HG03469 (cell line): ENCODE data around the gene AUTS2.
A peak's percentile ranks its signal among the peaks of the same experiment; 100 is the strongest.

Source experiments
- ATAC-seq: cut with Tn5 transposase; IDR thresholded peaks from one replicate; pipeline ENCODE4 v1.9.1; 2021; ENCODE audit warnings: mild to moderate bottlenecking, moderate library complexity, moderate number of reproducible peaks; ENCODE audit not compliant: unreplicated experiment

AUTS2 gene

DNA sequence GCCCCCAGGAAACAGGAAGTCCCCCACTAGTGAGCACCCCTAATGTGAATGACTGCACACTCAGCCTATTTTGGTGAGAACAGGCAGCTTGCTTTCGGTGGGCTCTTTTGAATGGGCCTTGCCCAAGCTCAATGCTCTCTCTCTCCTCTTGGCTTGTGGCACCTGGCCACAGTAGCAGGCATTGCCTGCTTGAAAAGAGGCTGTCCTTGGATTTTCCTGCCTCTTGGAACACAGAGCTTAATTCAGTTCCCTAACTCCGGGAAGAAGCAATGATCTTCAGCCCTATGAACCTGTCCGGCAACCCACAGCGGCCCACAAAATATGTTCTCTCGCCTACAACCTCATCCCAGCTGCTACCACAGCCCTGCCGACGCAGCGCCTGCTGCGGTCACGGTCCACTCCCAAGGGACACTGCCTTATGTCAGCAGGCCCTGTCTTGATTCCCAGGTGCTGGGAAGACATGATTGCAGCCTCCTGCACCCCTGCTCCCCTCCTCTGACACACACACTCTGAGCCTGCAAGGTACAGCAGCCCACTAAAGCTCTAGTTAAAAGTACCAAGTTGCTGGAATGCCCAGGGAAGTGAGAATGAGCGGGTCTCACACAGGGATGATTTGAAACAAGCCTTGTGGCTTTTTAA lies 818.2 kb downstream of the AUTS2 start:
- ATAC-seq = no peak

GRCh38 chr7:70416986-70417655 lies 818.8 kb downstream of the AUTS2 start:
- ATAC-seq = no peak

DNA sequence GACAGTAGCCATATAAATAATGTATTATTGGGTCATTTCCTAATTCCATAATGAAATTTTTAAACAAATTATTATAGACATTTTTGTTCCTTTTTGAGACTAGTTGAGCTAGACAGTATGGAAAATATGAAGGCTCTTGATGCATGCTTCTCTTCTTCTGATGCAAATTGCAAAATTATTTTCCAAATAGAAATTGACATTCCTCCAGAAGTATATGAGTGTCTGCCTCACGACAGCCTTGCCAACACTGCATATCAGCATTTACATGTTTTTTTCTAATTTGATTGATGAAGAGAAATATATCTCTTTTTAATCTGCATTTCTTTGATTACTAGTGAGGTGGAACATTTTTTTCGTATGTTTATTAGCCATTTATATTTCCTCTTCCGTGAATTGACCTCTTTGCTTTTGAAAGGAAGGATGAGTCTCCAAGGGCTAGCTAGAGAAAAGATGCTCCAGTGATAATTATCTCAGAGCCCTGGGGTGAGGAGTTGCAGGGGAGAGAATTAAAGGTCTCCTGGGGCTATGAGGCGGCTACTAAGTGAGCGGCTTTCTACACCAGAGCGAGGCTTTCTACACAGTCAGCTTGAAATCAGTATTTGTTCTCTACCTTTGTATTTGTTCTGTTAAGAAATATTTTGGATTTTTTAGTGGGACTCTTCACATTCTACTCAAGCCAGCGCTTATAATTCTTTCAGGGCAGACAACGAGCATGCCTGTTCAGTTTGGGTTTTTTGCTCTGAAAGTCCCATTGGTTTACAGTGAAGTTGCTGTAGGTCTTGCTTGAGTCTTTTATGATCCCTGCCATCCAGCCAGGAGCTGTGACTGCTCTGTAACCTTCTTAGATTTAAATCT lies 821.5 kb downstream of the AUTS2 start:
- ATAC-seq = no peak

DNA sequence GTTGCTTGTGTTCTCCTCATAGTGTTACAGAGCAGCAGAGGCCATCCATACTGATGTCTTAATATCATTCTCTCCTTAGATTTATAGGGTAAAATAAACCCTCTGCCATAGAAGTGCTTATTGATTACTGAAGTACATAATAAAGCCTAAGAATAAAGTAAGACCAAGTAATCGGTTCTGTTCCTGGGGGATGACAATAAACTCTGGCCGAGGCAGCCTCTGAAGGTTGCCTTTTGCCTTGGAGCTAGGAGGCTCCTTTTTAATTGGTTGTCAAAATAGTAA lies 822.0 kb downstream of the AUTS2 start:
- ATAC-seq = no peak

DNA sequence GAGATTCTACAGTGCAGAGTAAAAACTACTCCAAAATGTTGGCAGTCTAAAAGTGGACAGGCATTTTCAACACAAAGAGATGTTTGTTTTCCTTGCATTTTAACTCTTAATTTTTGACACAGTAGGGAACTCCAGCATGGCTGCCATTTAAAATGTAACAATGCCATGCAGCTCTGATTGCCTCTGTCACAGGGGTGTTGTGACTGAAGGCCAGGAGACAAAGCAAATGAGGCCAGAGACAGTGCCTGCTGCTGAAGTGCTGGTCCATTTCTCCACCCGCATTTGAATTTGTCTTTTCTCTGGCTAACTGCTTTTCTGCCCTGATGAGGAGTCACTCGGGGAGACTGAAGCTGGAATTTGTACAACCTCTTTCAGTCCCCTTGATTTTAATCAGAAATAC lies 823.0 kb downstream of the AUTS2 start:
- no peak for ATAC-seq

DNA sequence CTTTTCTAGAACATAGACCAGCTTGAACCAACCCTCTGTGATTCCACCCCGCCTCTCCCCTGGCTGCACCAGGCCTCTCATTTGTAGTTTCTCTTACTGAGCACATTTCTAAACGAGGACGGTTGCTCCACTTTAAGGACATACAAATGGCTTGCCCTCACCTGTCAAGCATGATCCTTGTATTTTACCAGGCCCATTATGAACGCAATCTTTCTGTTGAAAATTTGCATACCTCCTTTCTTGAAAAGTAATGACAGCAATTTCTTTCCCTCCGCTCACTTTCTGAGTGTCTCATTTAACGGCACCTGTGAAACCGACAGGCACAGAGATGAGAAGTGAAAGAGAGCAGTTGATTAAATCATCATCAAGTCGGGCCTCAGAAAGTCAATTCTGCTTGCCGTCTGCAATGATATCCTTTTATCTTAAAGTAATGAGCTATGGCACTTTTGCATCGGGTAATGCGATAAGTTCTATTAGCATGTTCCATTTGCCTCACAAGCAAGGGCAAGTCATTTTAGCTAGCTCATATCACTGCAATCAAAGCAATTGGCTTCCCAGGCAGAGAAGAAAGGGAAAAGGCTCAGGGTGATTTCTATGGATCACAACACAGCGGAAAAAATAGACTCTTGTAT lies 828.1 kb downstream of the AUTS2 start:
- ATAC-seq = peak; percentile 55

DNA sequence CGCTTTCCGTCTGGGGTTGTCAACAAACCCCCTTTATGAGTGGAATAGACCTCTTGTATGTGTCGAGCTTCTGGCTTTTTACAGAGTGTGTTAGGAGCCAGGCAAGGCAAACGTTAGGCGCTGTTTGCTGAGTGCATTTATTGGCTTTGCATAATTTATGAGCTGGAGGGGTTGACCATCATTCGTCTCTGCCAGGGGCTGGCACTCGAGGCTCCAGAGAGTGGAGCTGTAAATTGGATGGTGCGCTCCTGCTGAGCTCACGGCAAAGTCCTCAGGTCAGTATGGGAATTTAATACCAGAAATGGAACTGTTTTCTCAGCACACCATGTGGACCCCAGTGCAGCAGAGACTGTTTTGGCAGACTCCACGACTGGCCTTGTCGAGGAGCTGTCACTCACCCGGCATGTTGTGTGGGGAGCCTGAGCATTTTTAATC lies 834.3 kb downstream of the AUTS2 start:
- no peak for ATAC-seq

DNA sequence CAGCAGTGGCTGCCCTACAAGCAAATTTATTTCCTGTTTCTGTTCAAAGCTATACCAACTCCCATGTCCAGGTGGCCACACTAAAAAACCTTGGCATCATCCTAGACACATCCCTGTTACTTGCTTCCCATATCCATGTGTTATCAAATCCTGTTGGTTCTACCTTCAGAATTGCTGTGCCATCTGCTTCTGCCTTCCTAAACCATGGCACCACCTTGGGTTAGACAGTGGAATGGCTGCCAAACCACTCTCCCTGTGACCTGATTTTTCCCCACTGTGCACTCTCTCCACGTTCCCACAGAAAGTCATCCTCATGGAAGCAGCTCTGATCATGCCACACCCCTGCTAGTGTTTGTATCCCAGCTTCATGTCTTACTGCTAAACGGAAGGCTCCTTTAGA lies 836.1 kb downstream of the AUTS2 start:
- ATAC-seq = no peak

DNA sequence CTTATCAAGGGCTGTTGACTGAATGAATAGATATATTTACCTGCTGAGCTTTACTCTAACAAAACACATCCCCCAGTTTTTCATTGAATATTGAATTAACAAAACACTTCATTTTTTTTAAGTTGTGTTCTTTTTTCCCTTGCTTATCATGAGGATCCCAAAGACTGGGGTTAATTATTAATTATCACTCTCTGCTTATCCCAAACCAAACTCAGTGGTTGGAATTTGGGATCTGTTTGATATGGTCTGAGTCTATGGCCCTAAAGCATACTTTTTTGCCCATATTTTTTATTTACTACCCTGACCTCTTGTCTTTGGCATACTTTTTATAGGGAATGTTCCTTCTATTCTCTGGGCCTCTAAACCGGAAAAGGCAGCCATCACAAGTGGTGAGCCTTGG lies 836.5 kb downstream of the AUTS2 start:
- no peak for ATAC-seq

DNA sequence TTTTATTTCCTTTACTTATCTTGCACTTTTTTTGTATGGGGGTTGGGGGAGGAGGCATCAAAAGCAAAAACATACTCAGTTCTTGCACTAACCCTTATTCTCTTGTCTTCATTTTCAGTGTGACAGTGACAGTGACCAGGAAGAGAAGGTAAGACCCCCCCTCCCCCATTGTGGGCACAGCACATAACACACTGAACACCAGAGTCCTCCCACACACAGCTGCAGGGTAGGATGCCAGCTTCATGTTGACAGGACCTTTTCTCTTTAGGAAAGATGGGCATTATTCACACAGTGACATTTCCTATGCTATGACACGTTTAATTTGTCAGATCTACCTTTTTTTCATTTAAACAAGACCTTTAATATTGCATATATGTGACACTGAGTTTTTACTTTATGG lies 837.4 kb downstream of the AUTS2 start:
- ATAC-seq = no peak

DNA sequence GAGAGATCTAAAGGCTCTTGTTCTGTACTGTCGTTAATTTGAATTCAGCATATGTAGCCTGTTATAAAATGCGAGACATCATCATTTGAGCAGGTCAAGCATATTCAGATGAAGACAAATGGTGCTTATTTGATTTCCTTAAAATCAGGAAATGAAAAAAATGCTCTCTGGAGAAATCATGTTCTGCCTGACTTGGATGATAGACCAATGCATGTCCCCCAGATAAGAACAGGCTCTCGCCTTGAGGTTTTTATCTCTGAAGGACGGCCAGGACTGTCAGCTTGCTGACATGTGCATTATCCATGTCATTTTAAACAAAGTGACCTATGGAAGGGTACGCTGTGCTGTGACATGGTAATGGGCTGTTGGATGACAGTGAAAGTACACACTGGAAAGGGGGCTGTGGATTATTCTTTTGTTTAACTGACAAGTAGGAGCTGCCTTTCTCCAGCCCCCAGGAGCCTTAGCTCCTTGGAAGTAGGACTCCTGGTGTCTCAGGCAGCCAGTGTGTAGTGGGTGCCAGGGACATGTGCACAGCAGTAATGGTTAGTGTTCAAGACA lies 838.6 kb downstream of the AUTS2 start:
- no peak for ATAC-seq

DNA sequence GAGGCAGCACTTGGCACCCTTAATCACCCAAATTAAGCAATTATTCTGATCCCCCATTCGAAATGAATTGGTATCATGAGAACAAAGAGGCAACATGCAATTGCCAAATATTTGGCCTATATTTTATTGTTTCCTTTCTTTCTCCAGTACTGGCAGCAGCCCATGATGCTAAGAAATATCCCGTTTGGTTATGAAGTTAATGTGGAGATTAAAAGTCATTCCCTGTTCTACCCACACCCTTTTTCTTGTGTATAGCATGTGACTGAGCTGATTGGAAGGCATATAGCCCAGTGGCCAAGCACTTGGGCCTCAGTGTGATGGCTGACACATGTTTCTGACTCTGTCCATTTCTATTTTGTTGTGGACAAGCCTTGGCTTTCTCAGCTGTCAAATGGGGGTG lies 841.4 kb downstream of the AUTS2 start:
- no peak for ATAC-seq

GRCh38 chr7:70446448-70447143 lies 848.3 kb downstream of the AUTS2 start:
- no peak for ATAC-seq

DNA sequence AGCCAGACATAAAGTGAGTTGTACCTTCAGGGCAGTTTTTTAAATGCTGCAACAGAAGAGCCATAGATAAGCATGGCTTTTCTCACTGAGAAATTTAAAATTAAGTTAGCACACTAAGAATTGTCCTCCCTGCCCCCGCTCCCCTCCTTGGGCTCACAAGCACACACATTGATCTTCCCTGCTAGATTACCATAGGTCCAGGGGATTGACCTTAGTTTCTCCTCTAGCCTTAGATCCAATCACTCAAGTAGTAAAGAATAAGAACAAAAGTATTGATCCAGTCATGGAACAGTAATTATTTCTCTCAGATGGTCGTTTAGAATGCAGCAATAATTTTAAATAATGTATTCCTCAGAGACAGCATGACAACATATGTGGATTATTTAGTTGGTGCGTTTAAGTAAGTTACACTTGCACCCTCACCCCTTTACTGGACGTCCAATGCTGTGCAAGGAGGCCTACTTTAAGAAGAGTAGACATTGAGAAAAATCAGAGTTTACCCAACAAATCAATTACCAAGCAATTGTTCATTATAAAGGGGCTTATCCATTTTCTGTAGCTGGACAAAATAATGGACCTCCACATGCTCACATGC lies 850.1 kb downstream of the AUTS2 start:
- ATAC-seq = no peak

DNA sequence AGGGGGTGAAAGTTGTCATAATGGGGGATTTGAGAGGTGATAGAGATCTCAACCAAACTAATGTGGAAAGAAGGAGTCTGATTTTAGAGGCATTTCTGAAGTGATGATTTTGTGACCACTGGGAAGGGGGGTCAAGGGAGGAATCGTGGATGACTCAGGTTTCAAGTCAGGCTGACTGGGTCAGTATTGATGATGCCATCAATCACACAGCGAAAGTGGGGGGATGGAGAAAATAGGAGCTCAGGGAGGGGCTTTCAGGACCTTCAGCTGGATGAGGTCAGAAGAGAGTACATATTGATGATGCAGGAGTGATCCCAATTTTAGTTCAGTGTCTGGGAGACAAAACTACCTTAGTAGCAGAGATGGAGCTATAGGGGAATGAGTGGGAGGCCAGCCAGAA lies 852.5 kb downstream of the AUTS2 start:
- no peak for ATAC-seq

DNA sequence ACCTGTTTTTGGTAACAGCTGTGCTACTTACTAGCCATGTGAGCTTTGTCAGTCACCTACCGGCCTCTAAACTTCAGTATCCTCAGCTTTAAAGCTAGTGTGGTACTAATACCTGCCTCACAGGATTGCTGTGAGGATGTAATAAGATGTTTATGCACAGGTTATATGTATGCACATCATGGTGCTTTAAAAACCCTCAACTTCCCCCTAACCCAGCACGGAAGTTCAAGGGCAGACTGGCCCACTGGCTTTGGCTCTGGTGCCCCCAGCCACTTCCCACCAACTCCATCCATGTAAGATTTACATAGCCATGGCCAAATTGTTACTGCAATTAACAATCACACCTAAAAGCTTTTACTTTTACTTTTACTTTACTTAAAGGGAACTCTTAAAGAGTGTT lies 857.6 kb downstream of the AUTS2 start:
- no peak for ATAC-seq

- ATAC-seq = no peak
Observed at GRCh38 chr7:70456719-70457118, 858.4 kb downstream of the AUTS2 start.

DNA sequence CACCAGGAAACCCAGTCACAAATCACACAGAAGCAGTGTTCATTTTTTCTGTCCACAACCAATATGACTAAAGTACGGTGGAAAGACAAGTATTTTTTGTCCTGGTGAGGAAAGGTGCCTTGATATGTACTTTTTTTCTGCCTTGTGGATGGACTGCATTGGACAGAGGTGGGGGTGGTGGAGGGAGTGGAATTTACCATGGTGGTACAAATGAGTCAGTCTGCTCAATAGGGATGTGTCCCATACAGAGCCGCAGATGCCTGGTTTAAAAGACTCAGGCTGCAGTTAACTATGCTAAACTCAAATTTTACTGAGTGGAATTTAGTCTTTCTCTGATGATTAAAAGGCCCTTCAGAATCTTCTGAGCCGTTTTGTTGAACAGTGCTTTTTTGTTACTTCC lies 859.2 kb downstream of the AUTS2 start:
- ATAC-seq = no peak

GRCh38 chr7:70457883-70458680 lies 859.8 kb downstream of the AUTS2 start:
- no peak for ATAC-seq

DNA sequence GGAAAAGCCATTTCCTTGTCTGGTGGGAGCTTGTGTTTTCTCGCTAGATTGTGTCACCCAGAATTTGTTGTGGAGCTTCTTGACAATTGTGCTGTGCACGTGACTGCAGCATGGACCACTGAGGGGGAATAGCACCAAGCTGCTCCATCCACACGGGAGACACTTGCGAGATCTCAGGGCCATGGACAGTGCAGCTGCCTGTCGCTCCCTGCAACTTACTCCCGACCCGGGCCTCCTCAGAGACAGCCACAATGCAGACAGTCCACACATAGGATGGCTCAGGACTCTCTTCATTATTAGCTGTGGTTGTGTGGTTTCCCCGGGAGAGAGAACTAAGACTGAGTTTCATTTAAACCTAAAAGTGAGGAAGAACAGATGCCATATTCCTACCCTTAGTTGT lies 860.5 kb downstream of the AUTS2 start:
- ATAC-seq = no peak
